WTC11 (cell line): Measurements from ENCODE around the gene OSM. TPM values are rescaled to one million over a fixed set of nuclear protein-coding genes. Genes with fewer than 3 reads are reported as not detected.
"Not testable (repeated sequence)": the region's sequence is repeated elsewhere in the genome, so short reads cannot be mapped to it uniquely, and the experiment has no call there.

Experiments used
- ATAC-seq: fragments of 200-7000 bp; cut with Tn5 transposase; 2 replicates; pipeline ENCODE4 v1.10.0; 2021; ENCODE audit warnings: mild to moderate bottlenecking, moderate library complexity
- CTCF ChIA-PET: fragments of 300-600 bp; sonication (Branson Sonifier 250); formaldehyde crosslinking; loops from one replicate; lab custom pipeline; 2021; ENCODE audit warnings: antibody characterized with exemption; lab: Charles Lee
- POLR2A ChIA-PET: fragments of 350-600 bp; sonication (Branson Sonifier 250); formaldehyde crosslinking; loops from one replicate; lab custom pipeline; 2021; ENCODE audit warnings: antibody characterized with exemption; lab: Charles Lee
- DNase-seq: peaks from one replicate; pipeline ENCODE4 v3.0.0; 2021; ENCODE audit warnings: low spot score
- H3K27ac Mint-ChIP-seq: 2 replicates; pipeline ENCODE4 v1.8.0; 2021; ENCODE audit warnings: mixed read lengths
- H3K27me3 Mint-ChIP-seq: 2 replicates; pipeline ENCODE4 v1.8.0; 2021; ENCODE audit warnings: low read depth, mild to moderate bottlenecking, moderate library complexity, mixed read lengths
- H3K36me3 Mint-ChIP-seq: 2 replicates; pipeline ENCODE4 v1.8.0; 2021; ENCODE audit warnings: mixed read lengths
- H3K4me1 Mint-ChIP-seq: 2 replicates; pipeline ENCODE4 v1.8.0; 2022; ENCODE audit warnings: mixed read lengths
- H3K4me3 Mint-ChIP-seq: 2 replicates; pipeline ENCODE4 v1.8.0; 2021; ENCODE audit warnings: mild to moderate bottlenecking, moderate library complexity, mixed read lengths
- H3K9me3 Mint-ChIP-seq: 2 replicates; pipeline ENCODE4 v1.8.0; 2021; ENCODE audit warnings: mixed read lengths
- AR ChIP-seq: fragments of 250-450 bp; sonication (Bioruptor Pico); IDR thresholded peaks from 2 replicates; pipeline ENCODE4 v1.9.0; 2021; ENCODE audit warnings: mild to moderate bottlenecking
- ATF6 ChIP-seq: sonication (generic); formaldehyde crosslinking; IDR thresholded peaks from 2 replicates; pipeline ENCODE4 v1.8.1; 2023; ENCODE audit warnings: mild to moderate bottlenecking, missing genetic modification reagents
- CBFB ChIP-seq: sonication (generic); formaldehyde crosslinking; IDR thresholded peaks from 2 replicates; pipeline ENCODE4 v1.8.1; 2022; ENCODE audit warnings: mild to moderate bottlenecking, low read depth, missing genetic modification reagents
- CREB1 ChIP-seq: sonication (generic); formaldehyde crosslinking; IDR thresholded peaks from 2 replicates; pipeline ENCODE4 v1.8.0; 2023; ENCODE audit warnings: mild to moderate bottlenecking, missing genetic modification reagents
- E2F5 ChIP-seq: sonication (generic); formaldehyde crosslinking; IDR thresholded peaks from 2 replicates; pipeline ENCODE4 v1.8.1; 2022; ENCODE audit warnings: mild to moderate bottlenecking, moderate library complexity, missing genetic modification reagents
- GABPB1 ChIP-seq: sonication (generic); formaldehyde crosslinking; IDR thresholded peaks from 2 replicates; pipeline ENCODE4 v1.8.1; 2023; ENCODE audit warnings: mild to moderate bottlenecking, missing genetic modification reagents
- MAX ChIP-seq: sonication (generic); formaldehyde crosslinking; IDR thresholded peaks from 2 replicates; pipeline ENCODE4 v1.8.0; 2022; ENCODE audit warnings: mild to moderate bottlenecking, missing genetic modification reagents
- NFE2L1 ChIP-seq: sonication (generic); formaldehyde crosslinking; IDR thresholded peaks from 2 replicates; pipeline ENCODE4 v1.8.1; 2023; ENCODE audit warnings: missing genetic modification reagents
- SMAD4 ChIP-seq: sonication (generic); formaldehyde crosslinking; IDR thresholded peaks from 2 replicates; pipeline ENCODE4 v1.8.0; 2022; ENCODE audit warnings: mild to moderate bottlenecking, missing genetic modification reagents
- ZBTB21 ChIP-seq: sonication (generic); formaldehyde crosslinking; IDR thresholded peaks from 2 replicates; pipeline ENCODE4 v1.8.1; 2023; ENCODE audit warnings: mild to moderate bottlenecking, missing genetic modification reagents, borderline replicate concordance
- ZBTB43 ChIP-seq: sonication (generic); formaldehyde crosslinking; IDR thresholded peaks from 2 replicates; pipeline ENCODE4 v1.8.1; 2023; ENCODE audit warnings: mild to moderate bottlenecking, missing genetic modification reagents
- ZNF232 ChIP-seq: sonication (generic); formaldehyde crosslinking; IDR thresholded peaks from 2 replicates; pipeline ENCODE4 v1.8.0; 2022; ENCODE audit warnings: mild to moderate bottlenecking, missing genetic modification reagents
- ZNF396 ChIP-seq: fragments of 250-450 bp; sonication (Bioruptor Pico); IDR thresholded peaks from 2 replicates; pipeline ENCODE4 v1.8.0; 2021; ENCODE audit warnings: mild to moderate bottlenecking, moderate library complexity, borderline replicate concordance
- total RNA-seq: library from RNA; stranded (reverse); gene quantifications from 3 replicates; pipeline ENCODE4 v1.2.3, GENCODE V29; 2021

OSM gene
- total RNA-seq, 1 experiment from 2014 or later, result not detected

- TF ChIP-seq ATF6 (CRISPR knock-in tag), result no peak
Observed at GRCh38 chr22:30217698-30218560, 48.7 kb downstream of the OSM start (continued).

GRCh38 chr22:30216710-30217109 is 49.9 kb downstream of the OSM start:
- CTCF ChIA-PET, result no interaction called here
- DNase-seq (no peak), ATAC-seq (no peak)
- TF ChIP-seq NFE2L1 (CRISPR knock-in tag), result no peak
- no peak for TF ChIP-seq MAX
- no peak for TF ChIP-seq GABPB1 (CRISPR knock-in tag)
- TF ChIP-seq ZBTB21 (CRISPR knock-in tag), result no peak
- TF ChIP-seq E2F5 (CRISPR knock-in tag), result no peak
- no peak for TF ChIP-seq CREB1 (CRISPR knock-in tag)
- no peak for TF ChIP-seq AR (CRISPR knock-in tag)
- TF ChIP-seq ZBTB43, result no peak
- TF ChIP-seq, all 79 proteins: peak for 0
- no peaks in the 10 kb centered on the region for H3K36me3 Mint-ChIP-seq
- peaks cover 13% of the 10 kb centered on the region for H3K4me1 Mint-ChIP-seq
- POLR2A ChIA-PET, result no interaction called here
- no peaks in the 10 kb centered on the region for H3K9me3 Mint-ChIP-seq
- H3K27me3 Mint-ChIP-seq, result peaks cover 6% of the 10 kb centered on the region; the same call in 1 of the 2 replicates
- H3K27ac Mint-ChIP-seq, result no peak overlapping the region
- no peak overlapping the region for H3K4me3 Mint-ChIP-seq

GRCh38 chr22:30216272-30216671 is 50.4 kb downstream of the OSM start:
- ATAC-seq, POLR2A ChIA-PET, CTCF ChIA-PET, H3K36me3 Mint-ChIP-seq, H3K27ac Mint-ChIP-seq, H3K27me3 Mint-ChIP-seq, H3K9me3 Mint-ChIP-seq, DNase-seq, H3K4me3 Mint-ChIP-seq: not testable (repeated sequence)
- H3K4me1 Mint-ChIP-seq, result peaks cover 13% of the 10 kb centered on the region

GRCh38 chr22:30214703-30215407 is 51.8 kb downstream of the OSM start:
- Mint-ChIP-seq H3K36me3 (no peaks in the 10 kb centered on the region), H3K4me3 (no peak overlapping the region), H3K27me3 (peaks cover 3% of the 10 kb centered on the region; the same call in 1 of the 2 replicates), H3K27ac (no peak overlapping the region), H3K4me1 (peaks cover 20% of the 10 kb centered on the region), H3K9me3 (no peaks in the 10 kb centered on the region)
- DNase-seq (no peak), ATAC-seq (peak; percentile 61)
- TF ChIP-seq CBFB (CRISPR knock-in tag) (no peak), SMAD4 (CRISPR knock-in tag) (no peak), MAX (peak; percentile 67), ZNF396 (CRISPR knock-in tag) (0 out of 2 replicates have a peak, but pooled peaks have one; percentile 0), ZNF232 (CRISPR knock-in tag) (no peak), E2F5 (CRISPR knock-in tag) (no peak)
- CTCF ChIA-PET, result interaction anchor here (0.8 to 1.3 kb wide), 7 partner anchors 9 to 48 kb away, joined by 3 to 5 read pairs (median 3); no protein-coding TSS in a partner anchor
- POLR2A ChIA-PET, result interaction anchor here (0.5 to 1.1 kb wide), 3 partner anchors 18 to 38 kb away, joined by 3 read pairs; no protein-coding TSS in a partner anchor
